Right cardiac atrium (tissue), 5 donors: Measurements from ENCODE around the gene BCAS1. TPM values are rescaled to one million over a fixed set of nuclear protein-coding genes. Genes with fewer than 3 reads are reported as not detected.

ENCODE experiments used
- ATAC-seq, 2 donors: fragments of 200-7000 bp; cut with Tn5 transposase; one replicate each; pipeline versions ENCODE4 v1.8.0 to v1.9.1; 2020; ENCODE audit warnings: moderate library complexity in 2 of 2, mild to moderate bottlenecking in 1 of 2
- DNase-seq, 3 donors: peaks; one replicate each; pipeline ENCODE4 v3.0.0-alpha.2; 2020
- H3K27ac ChIP-seq: one replicate; pipeline ENCODE4 v1.5.1; 2013; ENCODE audit warnings: mild to moderate bottlenecking, low read length, control low read depth, moderate library complexity
- H3K27me3 ChIP-seq: one replicate; pipeline ENCODE4 v1.6.1; 2013; ENCODE audit not compliant: control insufficient read depth, insufficient read depth
- H3K4me1 ChIP-seq: one replicate; pipeline ENCODE4 v1.6.1; 2013; ENCODE audit warnings: low read length; ENCODE audit not compliant: control insufficient read depth, insufficient read depth
- H3K4me3 ChIP-seq: one replicate; pipeline ENCODE4 v1.5.1; 2013; ENCODE audit warnings: low read length, control low read depth
- H3K9me3 ChIP-seq: one replicate; pipeline ENCODE4 v1.6.1; 2013; ENCODE audit warnings: low read length; ENCODE audit not compliant: control insufficient read depth
- WGBS: extraction: QIAGEN DNeasy Blood & Tissue Kit; methylation state at CpG from one replicate; pipeline ENCODE4 v1.1.7; 2013; 5-methylcytosine and 5-hydroxymethylcytosine counted together
- intact Hi-C, 4 donors: fragments of 100-400 bp; cut with DNase I; formaldehyde crosslinking; loops; one replicate each; pipeline versions ENCODE4 v1.11.0 to v1.14.0; 2022 to 2023
- polyA plus RNA-seq: library from polyadenylated mRNA; stranded (reverse); fragments of 200-250 nt; gene quantifications from one replicate; pipeline ENCODE4 v1.2.3, GENCODE V29; 2013
- total RNA-seq, 4 donors: library from RNA; stranded (reverse); fragmentation: NEBNext Ultra II Directional; extraction: Animal tissue kit (Norgen Biotek cat#: 25700); gene quantifications; one replicate each; pipeline ENCODE4 v1.2.1, GENCODE V29; 2021
- donor health status: healthy with polysubstance abuse.
- donor health status: DM: no; HTN: yes; CAD: no.
- donor health status: DM: no; HTN: no; CAD: no.
- donor health status: DM: no; HTN: yes; CAD: no; lungs with severe emphysema.
- donor health status: DM: yes; HTN: yes; CAD: no.

The BCAS1 gene
- total and polyA plus RNA-seq, 5 donors: 0.18 TPM; not detected in 3

DNA sequence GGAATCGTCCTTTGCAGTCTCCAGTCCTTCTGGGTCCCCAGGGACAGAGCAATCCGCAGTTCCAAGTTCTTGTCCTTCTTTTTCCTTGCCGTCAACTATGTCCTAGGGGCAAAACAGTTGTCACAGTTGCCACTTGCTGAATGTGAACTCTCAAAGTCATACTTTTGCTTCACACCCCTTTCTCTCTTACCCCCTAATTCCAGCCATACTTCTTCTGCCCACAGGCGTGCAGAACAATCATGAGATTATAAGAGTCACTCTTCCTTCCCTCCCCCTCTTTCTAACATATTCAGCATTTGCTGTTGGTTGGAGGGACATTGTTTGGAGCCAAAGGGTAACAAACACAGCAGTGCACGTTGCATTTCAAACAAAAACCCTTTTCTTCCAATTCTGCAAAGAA is 74.4 kb downstream of the BCAS1 start:
- H3K27ac ChIP-seq: no peak overlapping the region
- 60% methylated on average over 5 of the region's 5 CpGs for WGBS
- DNase-seq (no peak), ATAC-seq (no peak)
- no peak overlapping the region for H3K4me3 ChIP-seq
- H3K9me3 ChIP-seq: no peaks in the 10 kb centered on the region
- intact Hi-C loops: no loop called here
- no peaks in the 10 kb centered on the region for H3K27me3 ChIP-seq
- no peaks in the 10 kb centered on the region for H3K4me1 ChIP-seq

DNA sequence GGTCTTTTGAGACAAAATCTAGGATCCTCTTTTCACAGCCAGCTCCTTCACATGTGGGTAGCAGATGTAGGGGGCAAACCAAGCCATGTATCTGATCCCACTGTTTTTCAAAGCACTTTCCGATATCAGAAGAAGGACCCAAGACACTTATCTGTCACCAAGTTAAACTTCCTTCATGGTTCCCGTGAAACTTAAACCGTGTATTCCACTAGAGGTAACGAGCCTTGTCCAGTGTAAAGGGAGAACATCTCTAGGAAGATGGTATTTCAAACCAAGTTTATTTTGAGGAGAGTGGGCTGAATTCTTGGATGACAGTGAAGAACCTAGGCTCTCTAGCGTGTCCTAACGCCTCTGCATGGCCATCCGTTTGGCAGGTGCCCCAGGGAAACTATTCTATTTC is 76.3 kb downstream of the BCAS1 start:
- no peak overlapping the region for H3K27ac ChIP-seq
- no peaks in the 10 kb centered on the region for H3K4me1 ChIP-seq
- H3K9me3 ChIP-seq: no peaks in the 10 kb centered on the region
- H3K4me3 ChIP-seq: no peak overlapping the region
- intact Hi-C loops: no loop called here
- WGBS: 89% methylated on average over 7 of the region's 7 CpGs
- ATAC-seq (no peak), DNase-seq (no peak)
- no peaks in the 10 kb centered on the region for H3K27me3 ChIP-seq

DNA sequence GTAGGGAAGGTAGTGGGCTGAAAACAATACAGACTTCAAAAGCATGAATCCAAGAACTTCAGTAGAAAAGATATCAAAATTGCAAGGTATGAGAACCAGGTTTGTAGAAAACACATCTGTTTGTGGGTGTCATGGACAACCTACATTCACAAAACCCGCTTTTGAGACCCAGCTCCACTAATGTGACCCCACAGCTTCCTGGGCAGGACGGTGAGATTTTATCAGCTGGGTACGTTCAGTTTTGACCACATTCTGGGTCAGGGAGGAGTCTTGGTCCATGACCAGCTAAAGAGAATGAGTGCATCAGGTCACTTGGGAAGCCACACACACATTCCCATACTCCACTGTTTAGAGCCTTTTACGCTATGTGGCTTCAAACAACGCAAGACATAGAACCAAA is 77.1 kb downstream of the BCAS1 start:
- WGBS: 84% methylated on average over 5 of the region's 5 CpGs
- ATAC-seq: no peak
- intact Hi-C loops: no loop called here

DNA sequence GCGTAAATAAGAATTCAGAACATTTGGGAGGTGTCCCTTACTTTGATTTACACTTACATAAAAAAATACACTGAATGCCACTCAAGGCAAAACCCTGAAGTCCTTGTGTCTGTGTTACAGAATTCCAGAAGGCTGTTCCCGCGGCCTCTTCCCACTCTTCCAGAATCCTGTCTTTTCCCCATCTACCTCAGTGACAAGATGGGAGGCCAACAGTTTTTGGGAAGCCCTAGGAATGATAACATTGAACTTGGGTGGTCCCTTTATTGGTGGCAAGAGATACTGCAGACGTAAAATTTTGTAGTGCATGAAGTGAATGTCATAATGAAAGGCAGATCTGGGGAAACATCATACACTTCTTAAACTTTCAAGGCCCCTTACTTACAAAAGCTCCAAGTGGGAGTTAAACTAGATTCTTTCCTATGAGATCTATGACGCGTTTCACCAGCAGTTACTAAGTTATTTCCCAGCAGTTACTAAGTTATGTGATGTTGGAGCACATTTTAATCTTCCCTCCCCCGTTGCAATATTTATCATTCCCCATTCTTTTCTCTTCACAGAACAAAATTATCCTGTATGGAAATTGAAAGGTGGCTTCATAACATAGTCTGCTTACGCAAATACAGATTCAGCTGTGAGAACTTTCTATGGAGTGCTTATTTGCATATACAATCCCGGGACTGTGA is 79.5 kb downstream of the BCAS1 start:
- no peaks in the 10 kb centered on the region for H3K9me3 ChIP-seq
- H3K27me3 ChIP-seq: no peaks in the 10 kb centered on the region
- no peak overlapping the region for H3K27ac ChIP-seq
- DNase-seq: no peak
- intact Hi-C loops: no loop called here
- no peaks in the 10 kb centered on the region for H3K4me1 ChIP-seq
- H3K4me3 ChIP-seq: no peak overlapping the region
- 83% methylated on average over 9 of the region's 9 CpGs for WGBS
- no peak for ATAC-seq

More for the DNA sequence above, 77.1 kb downstream of the BCAS1 start:
- H3K27ac ChIP-seq: no peak overlapping the region
- no peaks in the 10 kb centered on the region for H3K4me1 ChIP-seq
- H3K4me3 ChIP-seq: no peak overlapping the region
- no peaks in the 10 kb centered on the region for H3K9me3 ChIP-seq
- DNase-seq: no peak
- H3K27me3 ChIP-seq: no peaks in the 10 kb centered on the region

DNA sequence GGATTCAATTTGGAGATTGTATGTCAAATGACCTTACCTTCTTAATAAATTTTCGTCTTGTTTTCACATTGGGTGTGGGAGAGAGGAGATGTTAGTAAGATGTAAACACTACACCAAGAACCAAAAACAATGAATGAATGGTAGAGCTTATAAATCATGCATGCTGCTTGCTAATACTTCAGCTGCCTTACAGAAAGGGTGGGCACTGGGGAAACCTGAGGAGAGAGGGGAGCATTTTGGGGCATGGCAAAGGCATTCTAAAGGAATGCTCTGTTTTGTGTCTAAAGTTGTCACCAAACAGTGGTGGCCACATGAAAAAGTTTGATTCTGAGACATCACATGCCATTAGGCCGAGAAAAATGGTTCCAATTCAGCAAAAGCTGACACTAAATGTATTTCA is 80.4 kb downstream of the BCAS1 start:
- ATAC-seq (no peak), DNase-seq (no peak)
- intact Hi-C loops: no loop called here
- H3K9me3 ChIP-seq: no peaks in the 10 kb centered on the region
- 74% methylated on average over 2 of the region's 2 CpGs for WGBS
- no peak overlapping the region for H3K4me3 ChIP-seq
- no peaks in the 10 kb centered on the region for H3K4me1 ChIP-seq
- no peaks in the 10 kb centered on the region for H3K27me3 ChIP-seq
- H3K27ac ChIP-seq: no peak overlapping the region

DNA sequence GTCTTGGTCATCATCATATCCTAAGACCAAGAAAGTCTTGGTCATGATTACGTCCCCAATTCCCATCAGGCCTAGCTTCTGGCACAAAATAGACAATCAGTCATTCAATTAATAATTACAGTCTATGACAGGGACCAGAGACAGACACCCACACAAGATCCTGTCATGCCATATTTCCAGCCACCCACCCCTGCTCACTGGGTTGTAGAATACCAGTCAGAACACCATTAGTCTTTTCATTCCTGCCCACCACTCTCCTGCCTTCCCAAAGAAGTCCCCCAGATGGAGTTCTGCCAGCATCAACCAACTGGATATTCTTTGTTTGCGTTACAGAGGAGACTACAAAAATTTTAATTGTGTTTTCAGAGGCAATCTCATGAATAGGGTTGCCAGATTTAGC is 81.0 kb downstream of the BCAS1 start:
- Histone ChIP-seq H3K9me3 (no peaks in the 10 kb centered on the region), H3K4me3 (no peak overlapping the region), H3K4me1 (no peaks in the 10 kb centered on the region), H3K27ac (no peak overlapping the region), H3K27me3 (no peaks in the 10 kb centered on the region)
- no peak for DNase-seq
- ATAC-seq: no peak
- intact Hi-C loops: no loop called here
- 78% methylated on average over 2 of the region's 2 CpGs for WGBS

DNA sequence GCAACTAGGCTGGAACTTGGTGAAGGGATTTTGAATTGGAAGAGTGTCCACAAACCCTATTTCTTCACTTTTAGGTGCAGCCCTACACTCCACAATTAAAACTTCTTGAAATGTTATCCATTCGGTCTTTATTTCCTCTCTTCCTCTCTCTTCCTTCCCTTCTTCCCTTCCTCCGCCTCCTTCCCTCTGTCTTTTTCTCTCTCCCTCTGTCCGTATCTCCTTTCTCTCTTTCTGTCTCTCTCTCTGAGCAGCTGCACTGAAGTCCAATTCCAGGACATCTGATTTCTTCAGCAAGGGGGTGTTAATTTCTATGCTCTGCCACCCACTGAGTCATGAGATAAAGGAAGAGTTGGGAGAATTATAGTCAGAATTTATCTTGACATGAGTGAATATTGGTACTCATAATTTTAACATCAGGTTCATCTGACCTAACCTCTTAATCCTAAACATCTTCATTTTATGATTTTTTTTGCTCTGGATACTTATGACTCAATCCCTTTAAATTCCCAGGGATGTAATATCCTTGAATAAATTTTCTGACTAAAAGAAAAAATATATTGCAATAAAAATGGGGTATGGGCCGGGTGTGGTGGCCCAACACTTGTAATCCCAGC is 84.2 kb downstream of the BCAS1 start:
- DNase-seq (no peak), ATAC-seq (no peak)
- Histone ChIP-seq H3K27me3 (no peaks in the 10 kb centered on the region), H3K4me3 (no peak overlapping the region), H3K4me1 (no peaks in the 10 kb centered on the region), H3K9me3 (no peaks in the 10 kb centered on the region), H3K27ac (no peak overlapping the region)
- intact Hi-C loops: no loop called here
- WGBS: 77% methylated on average over 4 of the region's 4 CpGs

DNA sequence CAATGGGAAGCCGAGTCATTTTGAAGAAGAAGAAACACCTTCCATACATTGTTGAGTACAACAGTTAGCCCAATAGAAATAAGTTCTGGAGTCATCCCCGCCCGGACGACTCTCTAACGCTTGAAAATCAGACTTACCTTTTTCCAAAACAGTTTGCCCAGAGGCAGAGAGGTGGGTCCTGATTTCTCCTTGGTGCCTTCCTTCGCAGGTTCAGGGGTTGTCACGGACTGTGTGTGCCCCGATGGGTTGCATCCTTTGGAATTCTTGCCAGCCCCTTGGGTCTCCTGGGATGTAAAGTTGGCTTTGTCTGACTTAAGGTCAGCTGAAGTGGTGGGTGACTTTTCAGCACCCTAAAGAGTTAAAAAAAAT is 85.3 kb downstream of the BCAS1 start:
- no peaks in the 10 kb centered on the region for H3K27me3 ChIP-seq
- intact Hi-C loops: no loop called here
- H3K4me3 ChIP-seq: no peak overlapping the region
- ATAC-seq: no peak
- no peaks in the 10 kb centered on the region for H3K4me1 ChIP-seq
- no peak overlapping the region for H3K27ac ChIP-seq
- no peaks in the 10 kb centered on the region for H3K9me3 ChIP-seq
- DNase-seq: no peak
- WGBS: 91% methylated on average over 8 of the region's 8 CpGs

DNA sequence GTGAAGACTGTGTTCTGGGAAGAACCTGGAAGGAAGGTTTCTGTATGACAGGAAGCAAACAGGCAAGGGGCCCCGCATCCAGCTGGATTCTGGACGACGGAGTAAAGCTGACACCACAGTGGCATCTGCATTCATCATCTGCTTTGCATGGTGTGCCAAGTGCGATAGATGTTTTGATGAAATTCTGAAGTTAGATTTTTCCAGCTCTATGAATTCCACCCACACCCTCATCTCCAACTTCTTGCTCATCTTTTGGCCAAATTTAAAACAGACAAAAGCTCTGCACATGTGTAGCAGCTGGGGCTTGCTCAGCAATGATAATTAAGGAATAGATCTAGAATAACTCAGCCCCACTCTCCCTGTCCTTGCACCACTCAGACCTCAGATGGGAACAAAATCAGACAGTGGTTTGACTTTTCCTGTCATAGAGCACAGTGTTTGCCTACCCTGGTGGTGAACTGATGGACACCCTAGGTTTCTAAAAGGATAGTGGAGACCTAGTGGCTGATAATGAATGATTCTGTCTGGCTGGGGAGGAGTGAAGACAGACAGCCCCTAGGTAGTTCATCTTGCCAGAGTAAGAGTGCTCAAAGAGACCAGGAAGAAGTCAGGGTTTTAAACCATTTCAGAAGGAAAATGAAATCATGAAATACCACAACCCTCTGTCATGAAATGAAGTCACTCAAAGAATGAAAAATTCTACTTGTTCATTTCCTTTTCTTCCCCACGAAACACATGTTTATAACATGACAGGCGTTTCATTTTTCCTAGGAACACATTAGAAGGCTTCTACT is 85.8 kb downstream of the BCAS1 start:
- intact Hi-C loops: no loop called here
- no peaks in the 10 kb centered on the region for H3K9me3 ChIP-seq
- H3K27ac ChIP-seq: no peak overlapping the region
- ATAC-seq (no peak), DNase-seq (no peak)
- no peaks in the 10 kb centered on the region for H3K4me1 ChIP-seq
- 63% methylated on average over 6 of the region's 6 CpGs for WGBS
- H3K4me3 ChIP-seq: no peak overlapping the region
- H3K27me3 ChIP-seq: no peaks in the 10 kb centered on the region

DNA sequence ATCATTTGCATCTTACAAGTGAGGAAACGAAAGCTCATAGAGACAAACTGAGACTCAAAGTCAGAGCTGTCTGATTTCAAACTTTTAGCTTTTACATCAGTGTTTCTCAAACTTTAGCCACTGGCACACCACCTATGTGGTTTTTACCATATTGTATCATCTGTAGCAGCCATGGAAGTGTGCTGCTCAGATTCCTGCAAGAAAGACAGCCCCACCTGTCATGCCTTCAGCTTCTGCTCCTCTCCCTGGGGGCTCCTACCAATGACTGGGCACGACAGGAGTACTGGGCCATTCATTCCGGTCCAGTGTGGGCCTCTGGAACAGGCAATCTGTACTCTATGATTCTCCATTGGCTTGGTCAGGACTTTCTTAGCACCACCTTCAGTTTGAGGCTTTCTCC is 87.0 kb downstream of the BCAS1 start:
- no peaks in the 10 kb centered on the region for H3K9me3 ChIP-seq
- H3K4me3 ChIP-seq: no peak overlapping the region
- ATAC-seq (no peak), DNase-seq (no peak)
- WGBS: 87% methylated on average over 3 of the region's 3 CpGs
- no peaks in the 10 kb centered on the region for H3K4me1 ChIP-seq
- intact Hi-C loops: no loop called here
- no peaks in the 10 kb centered on the region for H3K27me3 ChIP-seq
- no peak overlapping the region for H3K27ac ChIP-seq

DNA sequence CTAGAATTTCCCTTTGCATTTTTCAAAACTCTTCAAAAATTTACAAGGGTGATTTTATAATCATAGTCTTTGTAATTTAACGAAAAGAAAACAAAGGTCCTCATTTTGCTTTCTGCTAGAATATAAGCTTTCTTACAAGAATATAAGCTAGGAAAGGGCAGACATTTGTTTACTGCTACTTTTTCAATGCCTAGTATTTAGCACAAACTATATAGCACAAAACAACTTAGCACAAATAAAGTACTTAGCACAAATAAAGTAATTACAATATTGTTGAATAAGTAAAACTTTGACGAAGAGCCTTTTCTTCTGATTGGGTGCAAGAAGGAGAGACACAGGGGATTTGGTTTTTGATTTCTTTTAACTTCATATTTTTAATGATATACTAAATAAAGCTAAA is 87.8 kb downstream of the BCAS1 start:
- Histone ChIP-seq H3K9me3 (no peaks in the 10 kb centered on the region), H3K4me3 (no peak overlapping the region), H3K27me3 (no peaks in the 10 kb centered on the region), H3K27ac (no peak overlapping the region), H3K4me1 (no peaks in the 10 kb centered on the region)
- WGBS: 77% methylated on average over 2 of the region's 2 CpGs
- ATAC-seq (no peak), DNase-seq (no peak)
- intact Hi-C loops: no loop called here
